Measurements from ENCODE around the gene PCDHGA5. TPM values are rescaled to one million over a fixed set of nuclear protein-coding genes. Genes with fewer than 3 reads are reported as not detected.

The PCDHGA5 gene
- total RNA-seq, 1 experiment from 2014 or later: 1.3 TPM

GRCh38 chr5:141359790-141360426 lies 4.1 kb upstream of the PCDHGA5 start, which contains the start of gene PCDHGB2:
Gene PCDHGB2, plus strand, starts transcription at chr5:141359994. Its CDS starts 142 bp downstream, at chr5:141360136.
- H2BK5ac ChIP-seq (ENCODE audit: insufficient read length, low read length): no peak within 1 kb of the TSS
- no peak within 1 kb of the TSS for H2BK15ac ChIP-seq (ENCODE audit: low read depth, low read length)
- no peaks in the 10 kb centered on the region for H4K20me1 ChIP-seq (ENCODE audit: control insufficient read depth, insufficient read depth, insufficient read length)
- H4K8ac ChIP-seq (replicated peaks; ENCODE audit: insufficient read length, low read depth, low read length): no peak within 1 kb of the TSS
- H3K27ac Mint-ChIP-seq: peak within 1 kb of the TSS in 2 of 3 experiments; percentile 7 to 83; a peak in 2 of 7 replicates
- H3K56ac ChIP-seq (ENCODE audit: insufficient read length, low read depth, low read length): no peak within 1 kb of the TSS
- peaks cover 3% of the 10 kb centered on the region for H3K27me3 Mint-ChIP-seq (ENCODE audit: low read depth)
- peak; percentile 75 for TF ChIP-seq CTCF (conservative IDR thresholded peaks at IDR 0.05)
- no peak within 1 kb of the TSS for H4K91ac ChIP-seq (ENCODE audit: insufficient read length, low read depth, low read length)
- H3K27me3 ChIP-seq (ENCODE audit: insufficient read depth, low read length): no peaks in the 10 kb centered on the region
- no peak within 1 kb of the TSS for H3T11ph ChIP-seq (ENCODE audit: low read length)
- H2BK12ac ChIP-seq (ENCODE audit: insufficient read length, low read depth, low read length): no peak within 1 kb of the TSS
- no peaks in the 10 kb centered on the region for H3K79me1 ChIP-seq (ENCODE audit: insufficient read depth, low read depth, low read length, poor library complexity, severe bottlenecking)
- no CpG with 5 or more reads among the region's 24 CpGs for WGBS (ENCODE audit: extremely low coverage, insufficient read length, low lambda C conversion rate)
- peaks cover 7 to 15% of the 10 kb centered on the region in 2 experiments; a peak in 3 of 4 replicates for H3K4me1 Mint-ChIP-seq
- H3K4me1 ChIP-seq (ENCODE audit: insufficient read depth, low read length): no peaks in the 10 kb centered on the region
- peaks cover 40 to 72% (median 63%) of the 10 kb centered on the region in 3 experiments for H3K36me3 Mint-ChIP-seq (ENCODE audit: insufficient read depth in 1 of 3, low read depth in 3 of 3)
- no peaks in the 10 kb centered on the region for H3K23me2 ChIP-seq (ENCODE audit: insufficient read length, low read depth, low read length, poor library complexity, severe bottlenecking)
- no peak within 1 kb of the TSS for H3K14ac ChIP-seq (ENCODE audit: insufficient read depth, low read length)
- no peak within 1 kb of the TSS for H2AFZ ChIP-seq (ENCODE audit: low read length)
- no peak within 1 kb of the TSS for H2BK20ac ChIP-seq (ENCODE audit: low read depth, low read length, poor library complexity, severe bottlenecking)
- no peak within 1 kb of the TSS for H2AK5ac ChIP-seq (ENCODE audit: insufficient read length, low read length)
- no peak within 1 kb of the TSS for H2BK120ac ChIP-seq (ENCODE audit: low read depth, low read length, poor library complexity, severe bottlenecking)
- H3K4me3 Mint-ChIP-seq: peak within 1 kb of the TSS in 1 of 2 experiments; percentile 53; a peak in 4 of 5 replicates
- no peak within 1 kb of the TSS for H3K9ac ChIP-seq (ENCODE audit: extremely low read depth, insufficient read length, low read length)
- no peak within 1 kb of the TSS for H3K27ac ChIP-seq (ENCODE audit: insufficient read length, low read depth, low read length)
- no peak within 1 kb of the TSS for H4K5ac ChIP-seq (ENCODE audit: insufficient read length, low read depth, low read length)
- H3K18ac ChIP-seq (ENCODE audit: insufficient read length, low read depth, low read length): no peak within 1 kb of the TSS
- H3K4me2 ChIP-seq (ENCODE audit: insufficient read depth, insufficient read length, low read length): no peak within 1 kb of the TSS
- no peak within 1 kb of the TSS for H3K23ac ChIP-seq (ENCODE audit: insufficient read length, low read depth, low read length)
- H3K4ac ChIP-seq (ENCODE audit: low read depth, low read length): no peak within 1 kb of the TSS
- H3K79me2 ChIP-seq (ENCODE audit: insufficient read depth, low read length): no peaks in the 10 kb centered on the region
- peaks cover 29% of the 10 kb centered on the region for H3K9me3 ChIP-seq (ENCODE audit: control insufficient read depth, low read depth, low read length)
- DNase-seq: peak; percentile 50
- peaks cover 70 to 71% of the 10 kb centered on the region in 2 experiments for H3K9me3 Mint-ChIP-seq
